ENCODE data around the gene GPX2. TPM values are rescaled to one million over a fixed set of nuclear protein-coding genes. Genes with fewer than 3 reads are reported as not detected.

Gene GPX2
- total and polyA plus RNA-seq, 2 experiments from 2014 or later = 0.78 to 2.2 TPM

GRCh38 chr14:64973026-64973442, 30.5 kb upstream of the GPX2 start:
- peaks cover 5% of the 10 kb centered on the region; the same call in 1 of the 2 replicates for H4K20me1 ChIP-seq (replicated peaks; ENCODE audit: insufficient read depth)
- peaks cover 5% of the 10 kb centered on the region; the same call in 1 of the 2 replicates for H3K9me2 ChIP-seq (ENCODE audit: insufficient read depth)
- H3K27me3 ChIP-seq (ENCODE audit: insufficient read depth) = no peaks in the 10 kb centered on the region; the same call in 1 of the 2 replicates
- H3K4me1 Mint-ChIP-seq = peaks cover 50% of the 10 kb centered on the region
- H3K27ac ChIP-seq (ENCODE audit: low read depth) = peak overlapping the region; percentile 32; the same call in 1 of the 2 replicates
- H3K4me2 ChIP-seq = peak overlapping the region; percentile 87
- H3K27ac Mint-ChIP-seq = no peak overlapping the region
- TF ChIP-seq, protein P1, sequence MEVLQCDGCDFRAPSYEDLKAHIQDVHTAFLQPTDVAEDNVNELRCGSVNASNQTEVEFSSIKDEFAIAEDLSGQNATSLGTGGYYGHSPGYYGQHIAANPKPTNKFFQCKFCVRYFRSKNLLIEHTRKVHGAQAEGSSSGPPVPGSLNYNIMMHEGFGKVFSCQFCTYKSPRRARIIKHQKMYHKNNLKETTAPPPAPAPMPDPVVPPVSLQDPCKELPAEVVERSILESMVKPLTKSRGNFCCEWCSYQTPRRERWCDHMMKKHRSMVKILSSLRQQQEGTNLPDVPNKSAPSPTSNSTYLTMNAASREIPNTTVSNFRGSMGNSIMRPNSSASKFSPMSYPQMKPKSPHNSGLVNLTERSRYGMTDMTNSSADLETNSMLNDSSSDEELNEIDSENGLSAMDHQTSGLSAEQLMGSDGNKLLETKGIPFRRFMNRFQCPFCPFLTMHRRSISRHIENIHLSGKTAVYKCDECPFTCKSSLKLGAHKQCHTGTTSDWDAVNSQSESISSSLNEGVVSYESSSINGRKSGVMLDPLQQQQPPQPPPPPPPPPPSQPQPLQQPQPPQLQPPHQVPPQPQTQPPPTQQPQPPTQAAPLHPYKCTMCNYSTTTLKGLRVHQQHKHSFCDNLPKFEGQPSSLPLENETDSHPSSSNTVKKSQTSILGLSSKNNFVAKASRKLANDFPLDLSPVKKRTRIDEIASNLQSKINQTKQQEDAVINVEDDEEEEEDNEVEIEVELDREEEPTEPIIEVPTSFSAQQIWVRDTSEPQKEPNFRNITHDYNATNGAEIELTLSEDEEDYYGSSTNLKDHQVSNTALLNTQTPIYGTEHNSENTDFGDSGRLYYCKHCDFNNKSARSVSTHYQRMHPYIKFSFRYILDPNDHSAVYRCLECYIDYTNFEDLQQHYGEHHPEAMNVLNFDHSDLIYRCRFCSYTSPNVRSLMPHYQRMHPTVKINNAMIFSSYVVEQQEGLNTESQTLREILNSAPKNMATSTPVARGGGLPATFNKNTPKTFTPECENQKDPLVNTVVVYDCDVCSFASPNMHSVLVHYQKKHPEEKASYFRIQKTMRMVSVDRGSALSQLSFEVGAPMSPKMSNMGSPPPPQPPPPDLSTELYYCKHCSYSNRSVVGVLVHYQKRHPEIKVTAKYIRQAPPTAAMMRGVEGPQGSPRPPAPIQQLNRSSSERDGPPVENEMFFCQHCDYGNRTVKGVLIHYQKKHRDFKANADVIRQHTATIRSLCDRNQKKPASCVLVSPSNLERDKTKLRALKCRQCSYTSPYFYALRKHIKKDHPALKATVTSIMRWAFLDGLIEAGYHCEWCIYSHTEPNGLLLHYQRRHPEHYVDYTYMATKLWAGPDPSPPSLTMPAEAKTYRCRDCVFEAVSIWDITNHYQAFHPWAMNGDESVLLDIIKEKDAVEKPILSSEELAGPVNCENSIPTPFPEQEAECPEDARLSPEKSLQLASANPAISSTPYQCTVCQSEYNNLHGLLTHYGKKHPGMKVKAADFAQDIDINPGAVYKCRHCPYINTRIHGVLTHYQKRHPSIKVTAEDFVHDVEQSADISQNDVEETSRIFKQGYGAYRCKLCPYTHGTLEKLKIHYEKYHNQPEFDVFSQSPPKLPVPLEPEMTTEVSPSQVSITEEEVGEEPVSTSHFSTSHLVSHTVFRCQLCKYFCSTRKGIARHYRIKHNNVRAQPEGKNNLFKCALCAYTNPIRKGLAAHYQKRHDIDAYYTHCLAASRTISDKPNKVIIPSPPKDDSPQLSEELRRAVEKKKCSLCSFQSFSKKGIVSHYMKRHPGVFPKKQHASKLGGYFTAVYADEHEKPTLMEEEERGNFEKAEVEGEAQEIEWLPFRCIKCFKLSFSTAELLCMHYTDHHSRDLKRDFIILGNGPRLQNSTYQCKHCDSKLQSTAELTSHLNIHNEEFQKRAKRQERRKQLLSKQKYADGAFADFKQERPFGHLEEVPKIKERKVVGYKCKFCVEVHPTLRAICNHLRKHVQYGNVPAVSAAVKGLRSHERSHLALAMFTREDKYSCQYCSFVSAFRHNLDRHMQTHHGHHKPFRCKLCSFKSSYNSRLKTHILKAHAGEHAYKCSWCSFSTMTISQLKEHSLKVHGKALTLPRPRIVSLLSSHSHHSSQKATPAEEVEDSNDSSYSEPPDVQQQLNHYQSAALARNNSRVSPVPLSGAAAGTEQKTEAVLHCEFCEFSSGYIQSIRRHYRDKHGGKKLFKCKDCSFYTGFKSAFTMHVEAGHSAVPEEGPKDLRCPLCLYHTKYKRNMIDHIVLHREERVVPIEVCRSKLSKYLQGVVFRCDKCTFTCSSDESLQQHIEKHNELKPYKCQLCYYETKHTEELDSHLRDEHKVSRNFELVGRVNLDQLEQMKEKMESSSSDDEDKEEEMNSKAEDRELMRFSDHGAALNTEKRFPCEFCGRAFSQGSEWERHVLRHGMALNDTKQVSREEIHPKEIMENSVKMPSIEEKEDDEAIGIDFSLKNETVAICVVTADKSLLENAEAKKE (CRISPR knock-in tag; IDR thresholded peaks at IDR 0.05) = no peak
- TF ChIP-seq EZH2phosphoT487 (IDR thresholded peaks at IDR 0.05; ENCODE audit: unreplicated experiment) (no peak), JUNB (IDR thresholded peaks at IDR 0.05; ENCODE audit: unreplicated experiment) (no peak), NANOG (IDR thresholded peaks at IDR 0.05; ENCODE audit: borderline replicate concordance) (no peak), CREB1 (CRISPR knock-in tag; IDR thresholded peaks at IDR 0.05; ENCODE audit: low read depth) (no peak), ZNF114 (CRISPR knock-in tag; IDR thresholded peaks at IDR 0.05) (no peak), STAT1 (IDR thresholded peaks at IDR 0.05; ENCODE audit: unreplicated experiment) (no peak), EZH2 (IDR thresholded peaks at IDR 0.05; ENCODE audit: low read depth, unreplicated experiment) (no peak), ZNF331 (CRISPR knock-in tag; IDR thresholded peaks at IDR 0.05; ENCODE audit: low read depth) (no peak), CTCF (conservative IDR thresholded peaks at IDR 0.05; ENCODE audit: low read depth in 2 of 2) (no peak), POLR2AphosphoS5 (IDR thresholded peaks at IDR 0.05; ENCODE audit: low read depth) (no peak)
- TF ChIP-seq, protein P2, sequence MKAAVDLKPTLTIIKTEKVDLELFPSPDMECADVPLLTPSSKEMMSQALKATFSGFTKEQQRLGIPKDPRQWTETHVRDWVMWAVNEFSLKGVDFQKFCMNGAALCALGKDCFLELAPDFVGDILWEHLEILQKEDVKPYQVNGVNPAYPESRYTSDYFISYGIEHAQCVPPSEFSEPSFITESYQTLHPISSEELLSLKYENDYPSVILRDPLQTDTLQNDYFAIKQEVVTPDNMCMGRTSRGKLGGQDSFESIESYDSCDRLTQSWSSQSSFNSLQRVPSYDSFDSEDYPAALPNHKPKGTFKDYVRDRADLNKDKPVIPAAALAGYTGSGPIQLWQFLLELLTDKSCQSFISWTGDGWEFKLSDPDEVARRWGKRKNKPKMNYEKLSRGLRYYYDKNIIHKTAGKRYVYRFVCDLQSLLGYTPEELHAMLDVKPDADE (IDR thresholded peaks at IDR 0.05) = no peak
- TF ChIP-seq, protein P3, sequence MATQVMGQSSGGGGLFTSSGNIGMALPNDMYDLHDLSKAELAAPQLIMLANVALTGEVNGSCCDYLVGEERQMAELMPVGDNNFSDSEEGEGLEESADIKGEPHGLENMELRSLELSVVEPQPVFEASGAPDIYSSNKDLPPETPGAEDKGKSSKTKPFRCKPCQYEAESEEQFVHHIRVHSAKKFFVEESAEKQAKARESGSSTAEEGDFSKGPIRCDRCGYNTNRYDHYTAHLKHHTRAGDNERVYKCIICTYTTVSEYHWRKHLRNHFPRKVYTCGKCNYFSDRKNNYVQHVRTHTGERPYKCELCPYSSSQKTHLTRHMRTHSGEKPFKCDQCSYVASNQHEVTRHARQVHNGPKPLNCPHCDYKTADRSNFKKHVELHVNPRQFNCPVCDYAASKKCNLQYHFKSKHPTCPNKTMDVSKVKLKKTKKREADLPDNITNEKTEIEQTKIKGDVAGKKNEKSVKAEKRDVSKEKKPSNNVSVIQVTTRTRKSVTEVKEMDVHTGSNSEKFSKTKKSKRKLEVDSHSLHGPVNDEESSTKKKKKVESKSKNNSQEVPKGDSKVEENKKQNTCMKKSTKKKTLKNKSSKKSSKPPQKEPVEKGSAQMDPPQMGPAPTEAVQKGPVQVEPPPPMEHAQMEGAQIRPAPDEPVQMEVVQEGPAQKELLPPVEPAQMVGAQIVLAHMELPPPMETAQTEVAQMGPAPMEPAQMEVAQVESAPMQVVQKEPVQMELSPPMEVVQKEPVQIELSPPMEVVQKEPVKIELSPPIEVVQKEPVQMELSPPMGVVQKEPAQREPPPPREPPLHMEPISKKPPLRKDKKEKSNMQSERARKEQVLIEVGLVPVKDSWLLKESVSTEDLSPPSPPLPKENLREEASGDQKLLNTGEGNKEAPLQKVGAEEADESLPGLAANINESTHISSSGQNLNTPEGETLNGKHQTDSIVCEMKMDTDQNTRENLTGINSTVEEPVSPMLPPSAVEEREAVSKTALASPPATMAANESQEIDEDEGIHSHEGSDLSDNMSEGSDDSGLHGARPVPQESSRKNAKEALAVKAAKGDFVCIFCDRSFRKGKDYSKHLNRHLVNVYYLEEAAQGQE (IDR thresholded peaks at IDR 0.05; ENCODE audit: unreplicated experiment) = no peak
- peaks cover 11% of the 10 kb centered on the region for H3K27me3 Mint-ChIP-seq (ENCODE audit: insufficient read depth, low read depth, poor library complexity)
- H3K79me2 ChIP-seq (replicated peaks; ENCODE audit: insufficient read depth) = peaks cover 24% of the 10 kb centered on the region
- ATAC-seq = no peak
- H3K4me3 ChIP-seq = peak overlapping the region; percentile 78
- peaks cover 63% of the 10 kb centered on the region for H3K4me1 ChIP-seq (ENCODE audit: insufficient read depth)
- no peaks in the 10 kb centered on the region for H3K9me3 Mint-ChIP-seq
- no peaks in the 10 kb centered on the region for H3K36me3 ChIP-seq (ENCODE audit: insufficient read depth)
- peaks cover 4% of the 10 kb centered on the region; the same call in 2 of the 3 replicates for H3K36me3 Mint-ChIP-seq (ENCODE audit: low read depth)
- H3F3A ChIP-seq (replicated peaks; ENCODE audit: low read depth) = peaks cover 21% of the 10 kb centered on the region
- peak overlapping the region; percentile 79 for H3K4me3 Mint-ChIP-seq
- no peak overlapping the region for H2AFZ ChIP-seq
- no peak for DNase-seq (ENCODE audit: low spot score)

Measured in GM23338 (cell line).